H1 (cell line): ENCODE measurements around the gene KRTAP10-2.

Source experiments
- BACH1 ChIP-seq: IDR thresholded peaks from 2 replicates; pipeline ENCODE4 v1.6.1; 2012; ENCODE audit warnings: low read length, improper control_type of control experiment
- CBX8 ChIP-seq: fragments of 300-800, 300-1000 bp; sonication (generic); IDR thresholded peaks from 2 replicates; pipeline ENCODE4 v1.7.1; 2016; ENCODE audit warnings: low read depth, low read length, borderline replicate concordance
- CREB1 ChIP-seq: IDR thresholded peaks from 2 replicates; pipeline ENCODE4 v1.6.1; 2012; ENCODE audit warnings: inconsistent platforms
- CTCF ChIP-seq, 3 experiments: IDR thresholded peaks; 1 replicate in 2 of 3; 2 replicates in 1 of 3; pipeline versions ENCODE4 v1.5.1 to v1.6.1; 2011; ENCODE audit warnings: low read length in 3 of 3, mild to moderate bottlenecking in 3 of 3, inconsistent platforms in 2 of 3, low read depth in 1 of 3, moderate library complexity in 1 of 3; ENCODE audit not compliant: insufficient read depth in 1 of 3; ENCODE audit errors: control extremely low read depth in 1 of 3
- EZH2 ChIP-seq: fragments of 200-600 bp; sonication (generic); IDR thresholded peaks from 2 replicates; pipeline ENCODE4 v1.7.1; 2012; ENCODE audit warnings: low read depth, mild to moderate bottlenecking, moderate library complexity, low read length, inconsistent platforms; ENCODE audit not compliant: severe bottlenecking
- GABPA ChIP-seq: IDR thresholded peaks from 2 replicates; pipeline ENCODE4 v1.6.1; 2011; ENCODE audit warnings: mild to moderate bottlenecking, low read length, moderate library complexity, borderline replicate concordance; ENCODE audit not compliant: insufficient read depth
- NRF1 ChIP-seq: IDR thresholded peaks from 2 replicates; pipeline ENCODE4 v1.6.1; 2011; ENCODE audit warnings: mild to moderate bottlenecking, low read depth, low read length, improper control_type of control experiment
- TEAD4 ChIP-seq: IDR thresholded peaks from 2 replicates; pipeline ENCODE4 v1.6.1; 2012; ENCODE audit warnings: low read depth, low read length, inconsistent platforms, mixed read lengths
- YY1 ChIP-seq: IDR thresholded peaks from 2 replicates; pipeline ENCODE4 v1.6.1; 2011; ENCODE audit warnings: low read depth, mild to moderate bottlenecking, low read length

DNA sequence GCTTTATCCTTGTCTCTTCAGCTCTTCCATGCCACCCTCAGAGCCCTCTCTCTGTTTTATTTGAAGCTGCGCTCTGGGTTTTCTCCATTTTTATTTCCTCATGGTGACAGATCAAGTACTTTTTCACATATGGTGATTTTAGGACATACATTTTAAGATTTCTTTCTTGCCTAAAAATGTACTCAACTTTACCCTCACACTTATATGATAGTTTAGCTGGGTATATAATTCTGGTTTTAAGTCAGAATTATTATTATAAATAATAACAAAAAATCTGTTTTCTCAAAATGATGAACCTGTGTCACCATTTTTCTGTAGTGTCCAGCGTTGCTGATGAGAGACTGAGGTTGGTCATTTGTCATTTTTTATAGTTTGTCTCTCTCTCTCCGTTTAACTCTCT, 29.9 kb upstream of the KRTAP10-2 start:
- TF ChIP-seq EZH2 (no peak), CBX8 (no peak), CTCF (IDR thresholded peaks at IDR 0.05; ENCODE audit: control extremely low read depth in 1 of 3, insufficient read depth in 1 of 3, low read depth in 1 of 3, low read length in 3 of 3) (no peak), YY1 (no peak), NRF1 (no peak), GABPA (no peak), BACH1 (no peak), CREB1 (no peak), TEAD4 (no peak)
